GM19240 (cell line): ENCODE results near the gene CAV1.
"Not testable (repeated sequence)": the region's sequence is repeated elsewhere in the genome, so short reads cannot be mapped to it uniquely, and the experiment has no call there.

ENCODE experiments used
- DNase-seq: peaks from one replicate; pipeline ENCODE4 v3.0.0; 2011; ENCODE audit warnings: low spot score; ENCODE audit not compliant: insufficient read length

Gene CAV1

GRCh38 chr7:116524609-116525297 lies at the start of gene CAV1:
CAV1 (plus strand) TSS chr7:116525036; CDS start chr7:116525063, 27 bp downstream.
- no peak for DNase-seq

DNA sequence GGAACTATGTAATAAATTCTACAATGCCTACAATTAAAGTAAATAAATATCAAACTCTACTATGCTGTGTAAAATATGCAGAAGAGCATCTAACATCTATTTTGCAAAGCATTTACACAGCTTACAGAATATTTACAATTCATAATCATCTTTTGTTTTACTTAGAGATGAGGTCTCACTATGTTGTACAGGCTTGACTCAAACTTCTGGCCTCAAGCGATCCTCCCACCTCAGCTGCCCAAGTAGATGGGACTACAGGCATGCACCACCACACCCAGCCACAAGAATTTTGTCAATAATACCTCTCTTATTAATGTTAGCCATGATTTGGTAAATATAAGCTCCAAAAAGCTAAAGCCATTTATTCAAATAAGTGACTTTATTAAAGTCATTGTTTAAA lies 47.2 kb upstream of the CAV1 start:
- DNase-seq, result no peak

DNA sequence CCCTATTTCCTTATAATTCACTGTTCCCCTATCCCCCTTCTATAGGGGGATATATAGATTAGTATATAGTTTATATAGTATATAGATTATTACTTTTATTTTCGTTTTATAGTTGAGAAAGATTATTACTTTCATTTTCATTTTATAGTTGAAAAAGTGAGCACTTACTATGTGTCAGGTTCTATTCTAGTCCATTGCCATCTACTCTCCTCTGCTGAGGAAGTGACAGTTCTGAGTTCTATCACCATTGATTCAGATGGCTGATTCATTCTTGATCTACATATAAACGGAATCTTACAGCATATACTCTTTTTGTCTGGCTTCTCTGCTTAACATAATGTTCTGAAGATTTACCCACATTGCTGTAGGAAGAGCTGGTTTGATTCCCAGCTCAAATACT lies 46.0 kb upstream of the CAV1 start:
- no peak for DNase-seq

DNA sequence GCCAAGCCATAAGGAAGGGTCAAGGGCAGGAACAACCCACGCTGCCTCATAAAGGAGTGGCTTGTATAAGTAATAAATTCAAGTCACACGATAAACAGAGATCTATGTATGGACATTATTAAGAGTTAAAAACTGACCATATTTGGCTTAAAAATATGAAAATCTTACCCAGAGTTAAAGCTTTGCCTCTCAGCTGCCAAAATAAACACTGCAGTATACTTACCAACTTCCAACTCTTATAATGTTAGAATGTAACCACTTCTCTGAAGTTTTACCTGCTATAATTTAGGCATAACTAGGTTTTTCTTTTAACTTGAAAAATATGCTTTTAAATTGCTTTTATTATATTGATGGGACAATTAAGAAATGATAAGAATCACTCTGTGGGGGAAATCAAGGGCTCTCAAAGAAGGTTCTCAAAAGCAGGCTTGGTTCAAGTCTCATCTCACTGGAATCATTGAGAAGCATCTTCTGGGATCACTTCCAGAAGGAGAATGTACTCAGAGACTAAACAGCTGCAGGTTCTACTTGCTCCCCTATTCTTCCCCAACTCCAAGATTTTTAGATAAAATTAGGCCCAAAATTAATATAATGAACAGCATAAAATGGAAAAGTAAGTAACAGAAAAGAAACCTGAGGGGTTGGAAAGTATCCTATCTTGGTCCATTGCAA lies 41.4 kb upstream of the CAV1 start:
- no peak for DNase-seq

DNA sequence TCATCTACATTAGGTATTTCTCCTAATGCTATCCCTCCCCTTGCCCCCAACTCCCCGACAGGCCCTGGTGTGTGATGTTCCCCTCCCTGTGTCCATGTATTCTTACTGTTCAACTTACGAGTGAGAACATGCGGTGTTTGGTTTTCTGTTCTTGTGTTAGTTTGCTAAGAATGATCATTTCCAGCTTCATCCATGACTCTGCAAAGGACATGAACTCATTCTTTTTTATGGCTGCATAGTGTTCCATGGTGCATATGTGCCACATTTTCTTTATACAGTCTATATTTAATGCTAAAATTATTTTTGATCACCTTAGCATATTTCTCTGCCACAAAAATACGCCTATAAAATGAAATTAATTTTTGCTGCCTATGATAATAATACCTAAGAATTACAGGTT lies 40.4 kb upstream of the CAV1 start:
- not testable (repeated sequence) for DNase-seq

DNA sequence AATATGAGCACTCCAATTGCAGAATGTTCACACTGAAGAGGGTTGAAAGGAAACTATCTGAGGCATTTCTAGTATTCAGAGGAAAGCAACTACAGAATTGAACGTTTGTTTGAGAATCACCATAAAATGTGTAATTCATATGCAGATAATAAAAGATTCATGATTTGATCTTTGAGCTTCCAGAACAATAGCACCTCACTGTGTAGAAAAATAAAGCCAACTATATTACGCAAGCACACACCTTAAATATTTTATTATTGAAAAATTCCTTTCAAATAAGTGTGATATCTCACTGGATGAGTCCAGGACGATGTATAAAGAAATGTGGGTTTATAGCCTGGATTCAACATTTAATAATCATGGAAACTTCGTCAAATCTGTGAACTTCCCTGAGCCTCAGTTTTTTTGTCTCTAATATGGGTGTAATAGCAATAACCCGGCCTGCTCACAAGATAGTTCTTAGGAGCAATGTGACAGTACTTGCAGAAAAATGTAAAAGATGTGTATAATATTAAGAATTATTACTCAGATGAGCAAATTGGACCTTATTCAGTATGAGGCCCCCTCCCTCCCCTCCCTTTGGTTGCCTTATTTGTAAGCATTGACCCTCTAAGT lies 36.8 kb upstream of the CAV1 start:
- no peak for DNase-seq

DNA sequence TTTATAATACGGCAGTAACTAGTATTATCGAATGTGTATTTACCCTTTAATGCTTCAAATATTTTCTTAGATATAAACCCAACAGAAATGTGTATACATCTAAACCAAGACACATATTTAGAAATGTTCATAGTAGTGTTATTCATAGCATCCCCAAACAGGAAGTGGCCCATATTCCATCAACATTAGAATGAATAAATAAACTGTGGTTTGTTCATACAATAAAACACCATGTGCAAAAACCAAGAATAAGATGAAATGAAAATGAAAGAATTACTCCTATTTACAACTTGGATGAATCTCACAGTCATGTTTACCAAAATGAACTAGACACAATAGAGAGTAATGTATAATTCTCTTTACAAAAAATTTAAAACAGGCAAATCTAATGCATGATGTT lies 34.5 kb upstream of the CAV1 start:
- DNase-seq, result no peak

- DNase-seq, result no peak
These were observed 32.8 kb upstream of the CAV1 start for GRCh38 chr7:116491887-116492653.

DNA sequence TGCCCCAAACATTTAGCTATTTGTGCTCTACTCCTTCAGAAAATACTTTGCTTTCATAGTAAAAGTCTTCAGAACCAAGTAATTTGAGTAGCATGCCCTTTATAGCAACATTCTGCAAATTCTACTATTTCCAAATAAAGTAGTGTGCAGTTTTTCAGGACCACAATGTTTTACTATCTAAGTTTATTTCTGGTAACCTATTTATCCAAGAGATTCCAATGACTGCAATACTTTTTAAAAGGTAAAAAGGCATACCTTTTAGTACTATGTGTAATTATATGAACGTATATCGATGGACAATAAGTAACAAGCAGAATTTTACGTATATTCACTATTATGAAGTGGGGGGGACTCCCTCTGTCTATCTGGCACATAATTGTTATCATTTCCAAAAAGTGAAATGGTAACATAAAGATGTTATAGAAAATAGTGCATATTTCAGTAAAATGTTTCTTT lies 32.2 kb upstream of the CAV1 start:
- no peak for DNase-seq

DNA sequence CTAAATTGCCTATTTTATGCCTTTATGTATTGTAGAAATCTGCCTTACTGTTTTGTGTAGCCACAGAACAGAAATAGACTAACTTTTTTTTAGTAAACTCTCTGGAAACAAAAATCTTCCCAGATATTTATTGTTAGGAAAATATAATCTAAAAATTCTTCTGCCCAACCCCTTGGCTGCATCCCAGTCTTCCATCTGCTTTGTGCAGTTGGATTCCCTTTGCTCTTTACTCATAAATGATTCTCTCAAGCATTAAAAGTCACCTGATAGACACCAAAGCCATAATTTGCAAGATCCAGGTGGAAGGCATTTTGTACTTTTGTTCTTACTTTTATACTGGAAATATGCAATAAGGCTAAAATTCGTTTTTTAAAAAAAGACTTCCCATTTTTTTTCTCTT lies 31.4 kb upstream of the CAV1 start:
- no peak for DNase-seq

DNA sequence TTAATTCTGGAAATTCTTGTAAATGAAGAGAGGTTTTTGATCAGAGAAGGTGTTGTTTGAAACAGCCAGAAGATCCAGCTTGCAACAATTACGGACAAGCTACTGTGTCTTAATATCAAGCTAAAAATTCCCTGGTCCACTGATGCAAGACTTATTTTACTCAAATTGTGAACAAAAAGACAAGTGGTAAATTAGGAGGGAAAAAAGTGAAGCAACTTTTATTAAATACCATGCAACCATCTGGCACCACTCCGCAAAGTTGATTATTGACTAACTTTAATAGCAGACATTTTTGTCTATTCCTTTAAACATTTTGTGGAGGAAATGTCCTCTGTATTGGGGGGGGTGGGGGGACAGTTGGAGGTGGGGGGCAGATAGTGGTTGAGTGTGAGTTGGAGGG lies 30.4 kb upstream of the CAV1 start:
- no peak for DNase-seq

DNA sequence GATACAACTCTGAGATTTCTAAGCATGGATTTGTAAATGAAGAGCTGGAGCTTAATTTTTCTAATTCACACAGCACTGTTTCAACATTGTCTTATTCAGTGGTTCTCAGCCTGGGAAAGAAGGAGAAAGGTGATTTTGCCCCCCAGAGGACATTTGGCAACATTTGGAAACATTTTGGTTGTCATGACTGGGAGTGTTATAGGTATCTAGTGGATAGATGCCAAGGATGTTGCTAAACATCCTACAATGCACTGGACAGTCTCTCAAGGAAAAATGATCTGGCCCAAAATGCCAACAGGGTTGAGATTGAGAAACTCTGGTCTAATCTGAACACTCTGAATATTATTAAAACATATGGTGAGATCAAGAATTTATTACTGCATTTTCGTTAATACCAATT lies 29.1 kb upstream of the CAV1 start:
- DNase-seq, result no peak

- DNase-seq, result no peak
These were observed 28.2 kb upstream of the CAV1 start for GRCh38 chr7:116496653-116497052.

- no peak for DNase-seq
These were observed 27.1 kb upstream of the CAV1 start for GRCh38 chr7:116497708-116498107.

GRCh38 chr7:116499168-116500077 lies 25.4 kb upstream of the CAV1 start, which contains the start of gene CAV2:
CAV2 (plus strand) TSS chr7:116499738; CDS start chr7:116499782, 44 bp downstream.
- no peak for DNase-seq

DNA sequence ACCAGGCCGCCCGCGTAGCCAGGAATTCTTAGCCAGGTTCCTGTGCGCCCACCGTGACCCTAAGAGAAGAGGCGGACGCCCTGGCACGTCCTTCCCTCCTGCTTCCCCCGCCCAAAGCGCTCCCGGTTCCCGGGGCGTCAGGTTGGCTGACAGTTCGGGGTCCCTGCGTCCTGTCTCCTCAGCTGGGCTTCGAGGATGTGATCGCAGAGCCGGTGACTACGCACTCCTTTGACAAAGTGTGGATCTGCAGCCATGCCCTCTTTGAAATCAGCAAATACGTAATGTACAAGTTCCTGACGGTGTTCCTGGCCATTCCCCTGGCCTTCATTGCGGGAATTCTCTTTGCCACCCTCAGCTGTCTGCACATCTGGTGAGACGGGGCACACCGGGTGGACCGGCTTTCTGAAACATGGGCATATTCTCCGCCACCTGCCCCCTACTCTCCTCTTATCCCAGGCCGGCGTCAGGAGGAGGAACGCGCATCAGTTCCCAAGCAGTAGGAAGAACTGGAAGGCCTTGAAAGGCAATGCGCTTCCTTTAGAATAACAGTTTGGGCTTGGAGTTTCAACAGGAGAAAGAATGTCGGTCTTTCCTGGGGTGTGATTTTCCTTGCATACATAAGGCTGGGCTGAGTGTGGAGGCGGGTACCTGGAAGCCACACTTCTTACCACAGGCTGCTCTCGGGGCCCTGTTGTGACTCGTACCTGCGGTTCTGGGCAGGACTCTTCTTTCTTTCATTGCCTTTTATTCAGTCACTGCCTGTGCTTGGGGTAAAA lies 24.6 kb upstream of the CAV1 start:
- no peak for DNase-seq

DNA sequence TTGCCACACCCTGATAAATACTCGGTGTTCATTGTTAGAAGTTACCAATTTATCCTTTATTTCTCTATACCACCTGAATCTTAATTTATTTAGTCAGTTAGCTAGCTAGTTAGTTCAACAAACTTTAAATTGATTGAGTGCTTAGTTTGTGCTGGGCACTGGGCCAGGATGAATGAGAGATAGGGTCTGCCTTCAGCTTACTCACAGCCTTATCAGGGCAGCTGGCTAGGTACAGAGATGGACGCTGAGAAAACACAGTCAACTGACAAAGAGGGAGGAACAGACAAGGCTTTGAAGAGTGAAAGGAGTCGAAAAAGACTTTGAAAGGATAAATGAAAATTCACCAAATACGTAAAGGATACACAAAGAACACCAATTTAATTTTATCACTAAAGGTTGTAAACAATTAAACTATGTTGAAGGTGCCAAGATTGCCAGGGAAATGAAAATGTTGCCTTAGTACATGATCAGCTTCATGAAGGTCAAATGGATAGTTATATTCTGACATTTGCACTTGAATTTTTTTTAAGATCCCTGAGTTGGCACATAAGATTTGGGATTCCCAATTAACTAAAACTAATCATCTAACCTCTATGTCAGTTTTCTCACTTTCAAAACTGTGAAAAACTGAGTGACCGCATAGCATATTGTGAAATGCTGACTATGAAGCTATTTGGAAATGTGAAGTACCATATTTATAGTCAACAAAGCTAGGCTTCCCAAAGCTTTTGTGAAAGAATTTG lies 23.2 kb upstream of the CAV1 start:
- no peak for DNase-seq

DNA sequence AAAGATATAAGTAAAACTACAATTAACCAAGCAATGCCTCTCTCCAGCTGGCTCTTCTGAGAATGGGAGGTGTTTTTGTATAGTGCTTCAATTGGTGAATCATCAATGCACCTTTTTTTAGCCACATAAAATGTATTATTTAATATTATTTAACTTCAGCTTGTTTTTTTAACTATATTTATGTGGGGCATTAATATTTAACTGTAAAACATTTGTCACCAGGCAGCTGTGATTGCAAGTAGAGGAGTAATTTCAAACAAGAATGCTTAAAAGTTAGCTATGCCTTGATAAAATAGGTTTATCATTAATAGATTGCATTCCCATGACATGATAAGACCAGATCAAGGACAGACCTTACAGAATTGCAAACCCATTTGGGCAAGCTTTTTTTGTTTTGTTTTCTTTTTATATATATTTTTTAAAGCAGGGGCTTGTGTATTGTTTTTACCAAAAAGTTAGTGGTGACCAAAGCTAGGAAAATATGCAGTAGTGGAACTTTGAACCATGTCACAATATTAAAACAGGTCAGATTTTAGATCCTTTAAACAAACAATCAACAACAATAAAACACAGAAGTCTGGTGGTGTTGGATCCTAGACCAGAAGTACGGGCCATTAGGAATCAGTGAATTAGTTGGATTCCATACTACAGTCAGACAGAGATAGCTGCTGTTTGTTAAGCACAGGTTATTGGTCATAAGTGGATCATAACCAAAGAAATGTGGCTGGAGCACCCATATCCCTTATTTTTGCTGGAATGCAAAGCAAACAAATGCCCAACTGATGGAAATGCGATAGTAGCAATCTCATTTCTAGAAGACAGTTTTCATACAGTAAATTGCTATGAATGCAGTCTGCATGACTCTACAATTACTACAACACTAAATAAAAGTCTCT lies 22.4 kb upstream of the CAV1 start:
- DNase-seq, result no peak
